ENCODE data around the gene PRPF31.
"Not testable (repeated sequence)": the region's sequence is repeated elsewhere in the genome, so short reads cannot be mapped to it uniquely, and the experiment has no call there.

The PRPF31 gene, protein sequence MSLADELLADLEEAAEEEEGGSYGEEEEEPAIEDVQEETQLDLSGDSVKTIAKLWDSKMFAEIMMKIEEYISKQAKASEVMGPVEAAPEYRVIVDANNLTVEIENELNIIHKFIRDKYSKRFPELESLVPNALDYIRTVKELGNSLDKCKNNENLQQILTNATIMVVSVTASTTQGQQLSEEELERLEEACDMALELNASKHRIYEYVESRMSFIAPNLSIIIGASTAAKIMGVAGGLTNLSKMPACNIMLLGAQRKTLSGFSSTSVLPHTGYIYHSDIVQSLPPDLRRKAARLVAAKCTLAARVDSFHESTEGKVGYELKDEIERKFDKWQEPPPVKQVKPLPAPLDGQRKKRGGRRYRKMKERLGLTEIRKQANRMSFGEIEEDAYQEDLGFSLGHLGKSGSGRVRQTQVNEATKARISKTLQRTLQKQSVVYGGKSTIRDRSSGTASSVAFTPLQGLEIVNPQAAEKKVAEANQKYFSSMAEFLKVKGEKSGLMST

GRCh38 chr19:54115109-54116063 lies at the start of gene PRPF31, which contains the start of gene TFPT:
PRPF31 (plus strand) TSS chr19:54115754; CDS start chr19:54118279, 2,525 bp downstream.
TFPT (minus strand) TSS chr19:54115657; CDS start chr19:54115269, 388 bp downstream.
- peak; percentile 90 for DNase-seq

- DNase-seq: no peak
These were observed 46.1 kb upstream of the PRPF31 start for GRCh38 chr19:54069470-54069869.

DNA sequence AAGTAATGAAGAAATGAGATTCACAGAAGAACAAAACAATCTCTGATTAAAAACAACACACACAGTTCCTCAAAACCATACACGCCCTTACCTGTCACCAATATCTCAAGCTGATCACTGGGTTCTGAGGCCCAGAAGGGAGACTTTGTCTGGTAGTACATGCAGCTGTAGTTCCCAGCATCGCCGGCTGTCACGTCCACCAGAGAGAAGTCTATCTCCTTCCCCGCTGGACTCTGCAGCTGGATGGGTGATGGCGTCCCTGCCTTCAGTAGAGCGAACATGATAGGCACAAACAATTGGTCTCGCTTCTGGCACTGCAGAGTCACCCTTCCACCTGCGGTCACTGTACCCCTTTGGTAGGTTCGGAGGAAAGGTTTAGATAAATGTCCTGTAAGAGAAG lies 41.7 kb upstream of the PRPF31 start:
- no peak for DNase-seq

- no peak for DNase-seq
These were observed 40.7 kb upstream of the PRPF31 start for GRCh38 chr19:54074851-54075250.

DNA sequence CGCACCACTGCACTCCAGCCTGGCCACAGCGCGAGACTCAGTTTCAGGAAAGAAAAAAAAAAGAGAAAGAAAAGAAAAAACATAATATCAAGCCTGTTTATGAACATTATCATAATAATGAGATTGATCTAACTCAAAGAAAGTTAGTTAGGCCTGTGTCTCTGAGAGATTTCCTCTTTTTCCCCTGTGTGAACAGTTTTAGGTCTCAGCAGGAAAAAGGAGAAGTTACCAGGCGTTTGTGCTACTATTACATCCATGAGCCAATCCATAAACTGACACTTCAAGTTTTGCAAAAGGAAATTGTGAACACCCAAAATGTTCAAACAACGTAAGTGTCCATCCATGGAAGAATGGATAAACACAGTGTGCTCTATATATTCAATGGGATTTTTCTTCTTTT lies 38.2 kb upstream of the PRPF31 start:
- DNase-seq: no peak

- DNase-seq: no peak
These were observed 34.5 kb upstream of the PRPF31 start, which contains the start of gene TARM1 for GRCh38 chr19:54081032-54081431. TARM1 (minus strand) TSS chr19:54081365; CDS start chr19:54081340, 25 bp downstream.

- no peak for DNase-seq
These were observed 31.1 kb upstream of the PRPF31 start for GRCh38 chr19:54084410-54084809.

GRCh38 chr19:54094426-54095000 lies 21.0 kb upstream of the PRPF31 start:
- DNase-seq: no peak

- no peak for DNase-seq
These were observed 20.3 kb upstream of the PRPF31 start for GRCh38 chr19:54095136-54095858.

- peak; percentile 40 for DNase-seq
These were observed 19.5 kb upstream of the PRPF31 start for GRCh38 chr19:54095859-54096616.

- DNase-seq: no peak
These were observed 18.9 kb upstream of the PRPF31 start for GRCh38 chr19:54096617-54097106.

DNA sequence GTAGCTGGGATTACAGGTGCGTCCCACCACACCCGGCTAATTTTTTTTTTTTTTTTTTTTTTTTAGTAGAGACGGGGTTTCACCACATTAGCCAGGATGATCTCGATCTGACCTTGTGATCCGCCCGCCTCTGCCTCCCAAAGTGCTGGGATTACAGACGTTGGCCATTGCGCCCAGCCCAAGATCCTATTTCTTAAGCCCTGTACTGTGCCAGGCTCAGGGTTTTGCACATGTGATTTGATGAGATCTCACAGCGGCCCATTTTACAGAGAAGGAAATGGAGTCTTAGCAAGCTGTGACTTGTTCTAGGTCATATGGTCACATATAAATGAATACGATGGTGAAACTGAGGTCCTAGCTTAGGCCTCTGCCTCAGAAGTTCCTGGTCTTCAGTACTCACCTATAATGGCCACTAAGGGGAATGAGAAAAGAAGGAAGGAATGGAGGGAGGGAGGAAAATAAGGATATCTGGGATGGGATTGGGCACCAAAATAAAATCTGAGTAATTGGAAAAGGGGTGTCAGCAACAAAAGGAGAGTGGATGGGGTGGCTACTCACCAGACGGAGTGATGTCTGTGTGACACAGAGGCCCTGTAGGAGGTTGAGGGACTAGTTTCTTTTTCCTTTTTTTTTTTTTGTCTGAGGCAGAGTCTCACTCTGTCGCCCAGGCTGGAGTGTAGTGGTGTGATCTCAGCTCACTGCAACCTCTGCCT lies 16.2 kb upstream of the PRPF31 start:
- no peak for DNase-seq

DNA sequence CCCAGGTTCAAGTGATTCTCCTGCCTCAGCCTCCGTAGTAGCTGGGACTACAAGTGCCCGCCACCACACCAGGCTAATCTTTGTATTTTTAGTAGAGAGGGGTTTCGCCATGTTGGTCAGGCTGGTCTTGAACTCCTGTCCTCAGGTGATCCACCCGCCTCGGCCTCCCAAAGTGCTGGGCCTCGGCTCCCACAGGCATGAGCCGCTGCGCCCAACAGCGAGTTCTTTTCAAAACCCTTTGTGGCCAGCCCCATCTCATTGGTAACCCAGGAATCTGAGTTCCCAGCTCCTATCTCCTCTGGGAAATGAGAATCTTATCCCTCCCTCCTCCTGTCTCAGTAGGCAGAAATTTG lies 15.7 kb upstream of the PRPF31 start:
- DNase-seq: not testable (repeated sequence)

DNA sequence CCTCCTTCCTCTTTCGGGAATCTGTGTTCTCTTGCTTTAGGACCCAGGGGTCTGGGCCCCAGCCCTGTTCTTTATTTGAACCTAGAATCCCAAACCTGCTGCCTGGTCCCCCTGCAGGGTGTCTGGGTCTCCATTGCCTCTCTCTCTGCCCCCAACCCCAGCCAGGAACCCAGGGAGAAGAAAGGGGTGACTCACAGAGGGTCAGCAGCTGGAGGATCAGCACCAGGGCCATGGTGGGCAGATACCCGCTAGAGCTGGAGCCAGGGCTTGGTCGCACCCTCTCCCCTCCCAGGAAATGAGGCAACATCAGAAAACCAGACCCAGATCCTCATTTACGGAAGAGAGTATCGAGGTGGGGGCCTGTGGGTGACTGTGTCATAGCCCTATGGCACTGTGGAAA lies 15.0 kb upstream of the PRPF31 start, which contains the start of gene OSCAR:
Gene OSCAR (minus strand): TSS at position 243 of the 400 bp plus-strand sequence. CDS start 11 bp downstream, at position 232.
- DNase-seq: no peak

DNA sequence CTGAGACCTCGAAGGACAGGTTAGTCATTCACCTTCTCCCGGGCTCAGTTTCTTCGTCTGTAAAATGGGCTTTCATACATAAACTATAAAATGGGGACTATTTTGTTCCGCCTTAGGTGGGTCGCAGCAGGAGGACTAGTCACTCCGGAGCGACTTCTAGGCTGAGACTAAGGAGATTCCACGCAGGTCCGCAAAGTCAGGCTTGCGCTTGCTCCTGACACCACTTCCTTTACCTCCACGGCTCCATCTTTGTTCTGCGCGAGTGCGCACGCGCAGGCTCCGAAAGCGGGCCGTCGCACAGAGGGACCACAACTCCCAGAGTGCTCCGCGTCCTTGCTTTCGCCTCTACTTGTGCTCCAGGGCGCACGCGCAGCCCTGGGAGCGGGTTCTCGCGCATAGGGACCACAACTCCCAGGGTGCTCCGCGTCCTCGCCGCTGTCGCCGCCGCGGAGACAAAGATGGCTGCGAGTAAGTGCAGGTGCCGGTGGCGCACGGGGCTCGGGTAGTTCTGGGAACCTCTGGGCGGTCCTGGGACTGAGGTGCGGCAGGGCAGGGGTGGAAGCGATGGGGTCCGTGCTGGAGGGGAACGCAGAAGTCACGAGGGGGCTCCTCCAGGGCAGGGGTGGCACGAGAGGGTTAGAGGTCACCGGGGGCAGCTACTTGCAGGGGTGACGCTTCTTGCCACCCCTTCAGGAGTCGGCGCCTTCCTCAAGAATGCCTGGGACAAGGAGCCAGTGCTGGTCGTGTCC lies 13.0 kb upstream of the PRPF31 start, which contains the start of gene NDUFA3:
Gene NDUFA3 (plus strand): TSS at position 435 of the 749 bp plus-strand sequence. CDS start 24 bp downstream, at position 459.
- DNase-seq: peak; percentile 96

DNA sequence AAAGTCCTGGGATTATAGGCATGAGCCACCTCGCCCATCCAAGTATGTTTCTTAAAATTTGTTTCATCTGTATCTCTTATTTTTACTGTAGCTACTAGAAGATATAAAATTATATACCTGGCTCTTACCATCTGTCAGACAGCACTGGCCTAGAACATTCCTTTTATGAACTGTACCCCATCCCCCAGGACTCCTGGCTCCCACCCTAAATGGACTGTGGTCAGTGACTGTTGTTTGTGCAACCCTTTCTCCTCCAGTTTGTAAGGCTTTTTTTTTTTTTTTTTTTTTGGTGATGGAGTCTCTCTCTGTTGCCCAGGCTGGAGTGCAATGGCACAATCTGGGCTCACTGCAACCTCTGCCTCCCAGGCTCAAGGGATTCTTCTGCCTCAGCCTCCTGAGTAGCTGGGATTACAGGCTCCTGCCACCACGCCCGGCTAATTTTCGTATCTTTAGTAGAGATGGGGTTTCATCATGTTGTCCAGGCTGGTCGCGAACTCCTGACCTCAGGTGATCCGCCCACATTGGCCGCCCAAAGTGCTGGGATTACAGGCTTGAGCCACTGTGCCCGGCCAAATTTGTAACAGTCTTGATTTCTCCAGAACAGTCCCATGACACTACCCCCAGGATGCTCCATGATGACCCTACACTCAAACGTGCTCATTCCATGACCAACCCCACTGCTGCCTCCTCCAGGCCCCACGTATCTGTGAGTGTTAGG lies 10.4 kb upstream of the PRPF31 start:
- DNase-seq: no peak

DNA sequence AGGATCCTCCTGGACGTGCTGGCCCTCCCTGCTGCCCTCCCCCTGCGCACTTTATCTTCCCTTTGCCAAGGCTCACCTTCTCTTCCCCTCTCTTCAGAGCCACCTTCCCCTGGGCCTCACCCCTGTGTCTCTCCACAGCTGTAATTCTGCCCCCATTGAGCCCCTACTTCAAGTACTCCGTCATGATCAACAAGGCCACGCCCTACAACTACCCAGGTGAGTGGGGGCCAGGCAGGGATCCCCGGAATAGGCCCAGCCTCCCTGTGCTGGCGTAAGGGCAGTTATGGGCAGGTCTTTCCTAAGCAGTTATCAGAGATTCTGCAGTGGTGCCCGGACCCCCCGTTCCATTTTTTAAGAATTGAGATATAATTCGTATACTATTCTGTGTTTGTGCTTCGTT lies 9.8 kb upstream of the PRPF31 start:
- DNase-seq: no peak

DNA sequence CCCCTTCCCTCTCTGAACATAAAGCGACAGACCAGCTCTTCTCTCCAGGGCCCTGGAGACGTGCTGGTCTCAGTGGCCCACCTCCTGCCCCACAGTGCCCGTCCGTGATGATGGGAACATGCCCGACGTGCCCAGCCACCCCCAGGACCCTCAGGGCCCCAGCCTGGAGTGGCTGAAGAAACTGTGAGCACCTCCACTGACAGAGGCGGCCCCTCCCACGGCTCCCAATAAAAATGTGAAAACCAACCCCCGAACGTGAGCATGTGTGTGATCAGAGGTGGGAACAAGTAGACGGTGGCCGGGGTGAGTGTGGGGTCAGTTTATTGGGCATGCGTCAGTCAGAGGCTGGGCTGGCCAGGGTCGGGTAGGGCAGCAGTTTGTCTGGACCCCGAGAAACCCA lies 8.8 kb upstream of the PRPF31 start:
- DNase-seq: no peak

All from activated effector memory CD4-positive, alpha-beta T cell treated with Interleukin-2 at 50 U/mL for 16 hours (primary cell).